Hepatocyte (in vitro differentiated cells): ENCODE measurements around the gene AFF2. TPM values are rescaled to one million over a fixed set of nuclear protein-coding genes. Genes with fewer than 3 reads are reported as not detected.

Source experiments
- DNase-seq: peaks from one replicate; pipeline ENCODE4 v3.0.0-alpha.2; 2016; ENCODE audit warnings: low spot score
- H2AFZ ChIP-seq: fragments of 200-600 bp; sonication (generic); 2 replicates; pipeline ENCODE4 v1.6.0; 2016; ENCODE audit warnings: antibody characterized with exemption, mild to moderate bottlenecking
- H3K27ac ChIP-seq: fragments of 200-600 bp; sonication (generic); 2 replicates; pipeline ENCODE4 v1.5.1; 2016; ENCODE audit warnings: mild to moderate bottlenecking
- H3K27me3 ChIP-seq: fragments of 200-600 bp; sonication (generic); 2 replicates; pipeline ENCODE4 v1.6.1; 2016
- H3K36me3 ChIP-seq: fragments of 200-600 bp; sonication (generic); replicated peaks from 2 replicates; pipeline ENCODE4 v1.5.1; 2016; ENCODE audit warnings: low read depth; ENCODE audit not compliant: insufficient read depth
- H3K4me1 ChIP-seq: fragments of 200-600 bp; sonication (generic); 2 replicates; pipeline ENCODE4 v1.5.1; 2016; ENCODE audit warnings: mild to moderate bottlenecking, moderate library complexity; ENCODE audit not compliant: insufficient read depth
- H3K4me2 ChIP-seq: fragments of 200-600 bp; sonication (generic); 2 replicates; pipeline ENCODE4 v1.6.0; 2016
- H3K4me3 ChIP-seq: fragments of 200-600 bp; sonication (generic); 2 replicates; pipeline ENCODE4 v1.5.1; 2016; ENCODE audit warnings: mild to moderate bottlenecking
- H3K79me2 ChIP-seq: fragments of 200-600 bp; sonication (generic); 2 replicates; pipeline ENCODE4 v1.6.0; 2017; ENCODE audit warnings: mild to moderate bottlenecking
- H3K9me2 ChIP-seq: fragments of 200-600 bp; sonication (generic); replicated peaks from 2 replicates; pipeline ENCODE4 v1.6.0; 2017; ENCODE audit warnings: mild to moderate bottlenecking; ENCODE audit not compliant: insufficient read depth
- H3K9me3 ChIP-seq: fragments of 200-600 bp; sonication (generic); 2 replicates; pipeline ENCODE4 v1.5.1; 2016; ENCODE audit warnings: low read depth, mild to moderate bottlenecking
- H4K20me1 ChIP-seq: fragments of 200-600 bp; sonication (generic); 2 replicates; pipeline ENCODE4 v1.6.0; 2016; ENCODE audit warnings: mild to moderate bottlenecking; ENCODE audit not compliant: insufficient read depth, poor library complexity, severe bottlenecking
- CTCF ChIP-seq: fragments of 200-600 bp; sonication (generic); IDR thresholded peaks from 2 replicates; pipeline ENCODE4 v1.5.1; 2016; ENCODE audit warnings: antibody characterized with exemption, mild to moderate bottlenecking; ENCODE audit not compliant: poor library complexity
- EZH2 ChIP-seq: fragments of 200-600 bp; sonication (generic); IDR thresholded peaks from 2 replicates; pipeline ENCODE4 v1.6.1; 2016; ENCODE audit warnings: antibody characterized with exemption, mild to moderate bottlenecking, borderline replicate concordance
- EZH2phosphoT487 ChIP-seq: fragments of 200-600 bp; sonication (generic); IDR thresholded peaks from one replicate; pipeline ENCODE4 v1.6.1; 2018; ENCODE audit warnings: antibody characterized with exemption, mild to moderate bottlenecking, low read depth, moderate library complexity; ENCODE audit not compliant: unreplicated experiment, severe bottlenecking
- WGBS: methylation state at CpG from one replicate; pipeline ENCODE4 v1.1.6; 2016; ENCODE audit warnings: low lambda C conversion rate; ENCODE audit errors: missing lambda C conversion rate; 5-methylcytosine and 5-hydroxymethylcytosine counted together
- polyA plus RNA-seq: library from polyadenylated mRNA; unstranded; fragments of >200 nt; fragmentation: Nextera tagmentation; extraction: Ambion mirVana; gene quantifications from 2 replicates; pipeline ENCODE4 v1.2.1, GENCODE V29; 2016
- total RNA-seq: library from RNA; depleted of rRNA; stranded (reverse); fragments of >200 nt; gene quantifications from 2 replicates; pipeline ENCODE4 v1.2.3, GENCODE V29; 2014

The AFF2 gene
- total and polyA plus RNA-seq, 2 experiments from 2014 or later = 2.1 to 6.5 TPM

- WGBS = 88% methylated on average over 4 of the region's 4 CpGs
- Histone ChIP-seq H3K27me3 (no peaks in the 10 kb centered on the region), H3K9me2 (no peaks in the 10 kb centered on the region), H3K4me3 (no peak overlapping the region), H3K9me3 (no peaks in the 10 kb centered on the region), H3K4me1 (no peaks in the 10 kb centered on the region), H2AFZ (no peak overlapping the region), H4K20me1 (no peaks in the 10 kb centered on the region), H3K79me2 (no peaks in the 10 kb centered on the region), H3K4me2 (no peak overlapping the region), H3K27ac (no peak overlapping the region), H3K36me3 (no peaks in the 10 kb centered on the region)
- no peak for DNase-seq
- no peak for TF ChIP-seq EZH2
- no peak for TF ChIP-seq CTCF
- TF ChIP-seq EZH2phosphoT487 = no peak
These were observed 147.2 kb downstream of the AFF2 start for GRCh38 chrX:148647651-148648050.

- no peaks in the 10 kb centered on the region for H3K9me2 ChIP-seq
- no peak overlapping the region for H2AFZ ChIP-seq
- no peak overlapping the region for H3K4me3 ChIP-seq
- H3K9me3 ChIP-seq = no peaks in the 10 kb centered on the region
- H3K4me2 ChIP-seq = no peak overlapping the region
- no peaks in the 10 kb centered on the region for H3K36me3 ChIP-seq
- H4K20me1 ChIP-seq = no peaks in the 10 kb centered on the region
- DNase-seq = no peak
- H3K4me1 ChIP-seq = no peaks in the 10 kb centered on the region
- H3K79me2 ChIP-seq = no peaks in the 10 kb centered on the region
- H3K27ac ChIP-seq = no peak overlapping the region
- TF ChIP-seq EZH2phosphoT487 = no peak
- 75% methylated on average over 8 of the region's 8 CpGs for WGBS
- H3K27me3 ChIP-seq = no peaks in the 10 kb centered on the region
These were observed 148.9 kb downstream of the AFF2 start for GRCh38 chrX:148649145-148649795.

GRCh38 chrX:148658115-148658730 lies 157.8 kb downstream of the AFF2 start:
- WGBS = 65% methylated on average over 4 of the region's 4 CpGs
- no peaks in the 10 kb centered on the region for H3K9me2 ChIP-seq

More at GRCh38 chrX:148658115-148658730, 157.8 kb downstream of the AFF2 start:
- no peaks in the 10 kb centered on the region for H3K79me2 ChIP-seq
- no peak overlapping the region for H3K4me2 ChIP-seq
- H3K27ac ChIP-seq = no peak overlapping the region
- no peak overlapping the region for H2AFZ ChIP-seq
- no peak for DNase-seq
- no peaks in the 10 kb centered on the region for H3K4me1 ChIP-seq
- peaks cover 4% of the 10 kb centered on the region for H3K36me3 ChIP-seq
- H3K9me3 ChIP-seq = no peaks in the 10 kb centered on the region
- H3K4me3 ChIP-seq = no peak overlapping the region
- no peaks in the 10 kb centered on the region for H4K20me1 ChIP-seq
- H3K27me3 ChIP-seq = no peaks in the 10 kb centered on the region
- TF ChIP-seq EZH2phosphoT487 = no peak
- TF ChIP-seq EZH2 = no peak
- no peak for TF ChIP-seq CTCF
